Measurements from ENCODE around the gene FBXO40. TPM values are rescaled to one million over a fixed set of nuclear protein-coding genes. Genes with fewer than 3 reads are reported as not detected.

The FBXO40 gene
- total RNA-seq, 1 experiment from 2014 or later: not detected

DNA sequence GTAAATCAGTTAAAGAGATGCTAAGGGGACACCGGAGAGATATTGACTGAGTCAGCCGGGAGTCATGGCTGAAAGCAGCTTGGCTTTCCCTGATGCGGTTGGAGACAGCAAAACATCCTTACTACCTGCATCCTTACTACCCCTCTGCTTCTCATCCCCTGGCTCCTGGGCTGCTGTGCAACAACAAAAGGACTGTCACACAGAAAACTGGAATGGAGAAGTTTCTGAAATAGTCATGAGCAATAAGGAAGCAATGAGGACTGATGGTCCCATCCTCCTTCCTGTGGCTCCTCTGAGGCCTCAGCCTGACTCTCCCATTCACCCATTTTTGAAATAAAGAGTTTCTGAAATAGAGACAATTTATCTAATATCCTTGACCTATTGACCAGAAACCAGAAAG is 66.4 kb downstream of the FBXO40 start:
- no peak for DNase-seq (ENCODE audit: low spot score)
- in situ Hi-C loops (cut with HindIII; ENCODE audit: low sequenced_read_pairs): no loop called here

DNA sequence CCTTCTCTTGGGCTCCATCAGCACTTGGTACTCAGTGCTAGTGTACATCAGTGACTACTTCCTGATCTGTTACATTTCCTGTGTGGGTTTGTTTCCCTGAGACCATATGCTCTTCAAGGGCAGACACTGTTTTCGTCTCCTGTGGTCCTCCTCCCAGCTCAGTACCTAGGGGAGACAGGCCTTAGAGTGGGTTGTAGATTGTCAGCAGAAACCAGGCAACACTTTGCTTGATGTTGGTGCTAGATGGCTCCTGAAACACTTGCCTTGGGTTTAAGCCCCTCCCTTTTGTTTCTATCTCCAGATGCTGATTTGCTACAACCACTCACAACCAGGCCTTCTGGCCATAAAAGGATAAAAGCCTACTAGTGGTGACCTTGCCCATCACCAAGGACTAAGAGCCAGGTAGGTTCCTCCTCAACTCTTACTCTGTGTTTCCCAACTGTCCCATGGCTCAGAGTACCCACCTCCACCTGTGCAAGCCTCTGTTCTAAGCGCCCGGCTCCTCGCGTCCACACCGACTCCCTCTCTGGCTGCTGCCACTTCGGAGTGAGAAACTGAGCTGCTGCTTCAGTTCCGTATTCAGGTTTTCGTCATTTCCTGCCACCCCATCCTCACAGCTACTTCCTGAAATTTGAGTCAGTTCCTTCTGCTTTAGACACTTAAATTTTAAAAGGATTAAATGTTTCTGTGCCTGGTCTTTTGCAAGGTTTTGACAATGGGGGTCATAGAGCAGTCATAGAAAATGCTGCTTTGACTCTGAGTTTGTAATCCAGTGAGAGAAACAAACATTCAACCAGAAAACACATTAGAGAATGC is 67.4 kb downstream of the FBXO40 start, which contains the start of gene HCLS1:
Gene HCLS1, minus strand, starts transcription at position 548 of the 816 bp plus-strand sequence. CDS start 2,556 bp downstream, outside the sequence.
- in situ Hi-C loops (cut with HindIII; ENCODE audit: low sequenced_read_pairs): no loop called here
- DNase-seq (ENCODE audit: low spot score): no peak

DNA sequence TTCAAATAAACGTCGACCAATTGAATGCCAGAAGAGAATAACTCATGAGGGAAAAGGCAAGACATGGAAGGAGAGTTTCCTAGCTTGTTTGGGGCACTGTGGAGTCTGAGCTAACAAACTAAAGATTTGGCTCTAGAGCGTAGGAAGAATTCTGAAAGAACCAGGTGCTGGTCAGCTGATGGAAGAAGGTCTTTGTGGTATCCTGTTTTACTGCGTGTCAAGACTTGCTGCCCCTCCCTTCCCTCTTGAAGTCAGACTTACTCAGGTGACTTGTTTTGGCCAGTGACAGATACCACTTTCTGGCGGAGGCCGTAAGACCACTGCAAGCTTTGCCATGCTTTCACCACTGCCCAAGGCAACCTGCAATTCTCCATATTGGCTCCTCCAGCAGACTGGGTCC is 68.2 kb downstream of the FBXO40 start:
- in situ Hi-C loops (cut with HindIII; ENCODE audit: low sequenced_read_pairs): no loop called here

DNA sequence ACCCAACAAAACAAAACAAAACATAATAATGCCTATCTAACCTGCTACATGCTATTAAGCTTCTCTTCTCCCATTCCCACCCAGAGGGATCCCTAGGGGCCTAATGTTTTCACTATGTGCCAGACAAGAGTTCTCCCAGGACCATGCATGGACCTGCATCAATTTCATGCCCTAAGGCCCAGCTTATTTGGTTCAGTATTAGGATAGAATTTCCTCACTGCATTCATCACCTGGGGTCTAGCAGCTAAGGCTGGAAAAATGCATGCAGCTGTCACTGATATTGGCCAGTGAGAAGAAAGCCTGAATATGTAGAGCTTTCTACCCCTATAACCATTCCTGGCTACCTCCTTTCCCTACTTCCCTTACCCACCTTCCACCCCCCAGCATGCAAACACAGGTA is 69.6 kb downstream of the FBXO40 start:
- in situ Hi-C loops (cut with HindIII; ENCODE audit: low sequenced_read_pairs): no loop called here
- no peak for DNase-seq (ENCODE audit: low spot score)

More for the DNA sequence above, 68.2 kb downstream of the FBXO40 start:
- no peak for DNase-seq (ENCODE audit: low spot score)

DNA sequence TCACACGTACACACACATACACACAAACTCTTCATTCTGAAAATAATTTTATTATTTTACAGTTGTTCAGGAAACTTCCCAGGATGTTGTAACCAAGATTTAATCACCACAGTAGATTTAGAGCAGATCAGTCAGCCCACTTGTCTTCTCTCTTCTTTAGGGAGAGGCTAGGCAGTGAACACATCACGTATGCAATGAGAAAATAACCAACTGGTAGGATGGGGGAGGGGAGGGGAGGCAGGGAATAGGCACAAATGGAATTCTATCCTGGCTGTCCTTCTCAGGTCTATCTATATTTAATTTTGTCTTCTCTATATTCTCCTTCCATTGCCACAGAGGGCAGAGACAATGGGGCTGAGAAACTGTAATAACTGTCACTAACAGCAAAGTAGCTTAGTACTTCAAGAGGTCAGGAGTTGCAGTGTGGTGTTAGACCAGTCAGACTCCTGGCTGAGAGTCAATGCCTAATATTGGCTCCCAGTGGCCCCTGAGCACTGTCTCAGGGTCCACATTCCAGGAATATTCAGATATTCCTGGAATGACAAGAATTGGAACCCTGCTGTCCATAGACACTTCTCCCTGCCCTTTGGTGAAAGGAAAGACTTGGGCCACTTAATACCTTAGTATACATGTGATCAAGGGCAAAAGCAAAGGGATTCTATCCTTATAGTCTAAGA is 70.1 kb downstream of the FBXO40 start:
- DNase-seq (ENCODE audit: low spot score): no peak

DNA sequence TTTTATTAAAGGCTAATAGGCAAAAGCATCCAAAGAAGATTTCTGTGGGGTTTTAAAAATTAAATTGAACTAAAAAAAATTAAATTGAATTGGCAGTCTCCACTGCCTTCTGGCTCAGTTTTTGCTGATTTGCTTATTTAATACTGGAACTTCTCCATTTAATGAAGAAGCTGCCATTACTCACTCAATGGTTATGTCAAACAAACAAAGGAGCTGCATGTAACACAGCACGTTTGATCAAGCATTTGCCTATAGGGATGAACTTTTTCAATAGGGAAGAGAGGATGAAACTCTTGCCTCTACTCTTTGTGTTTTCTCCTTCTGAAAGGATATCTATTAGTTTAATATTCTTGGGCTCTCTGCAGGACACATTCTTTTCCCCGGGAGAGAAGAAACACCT is 72.3 kb downstream of the FBXO40 start:
- DNase-seq (ENCODE audit: low spot score): no peak
- in situ Hi-C loops (cut with HindIII; ENCODE audit: low sequenced_read_pairs): no loop called here

More for the DNA sequence above, 70.1 kb downstream of the FBXO40 start:
- in situ Hi-C loops (cut with HindIII; ENCODE audit: low sequenced_read_pairs): no loop called here

DNA sequence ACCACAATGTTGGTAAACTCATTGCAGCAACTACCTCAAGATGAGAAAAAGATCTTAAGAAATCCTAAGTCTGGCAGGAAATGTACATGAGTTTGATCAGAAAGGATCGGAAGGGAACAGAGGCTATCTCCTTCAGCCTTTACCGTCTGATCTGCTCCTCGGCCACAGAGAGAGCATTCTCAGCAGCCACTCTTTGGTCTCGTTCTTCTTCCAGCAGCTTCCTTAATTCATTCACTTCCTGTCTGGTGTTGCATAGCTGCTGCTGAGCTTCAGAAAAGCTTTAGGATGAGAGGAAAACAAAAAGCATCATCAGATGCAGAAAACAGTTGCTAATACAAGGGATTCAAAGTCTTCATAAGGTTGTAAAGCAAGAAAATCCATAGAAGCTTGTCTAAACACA is 74.2 kb downstream of the FBXO40 start:
- DNase-seq (ENCODE audit: low spot score): no peak
- in situ Hi-C loops (cut with HindIII; ENCODE audit: low sequenced_read_pairs): no loop called here

DNA sequence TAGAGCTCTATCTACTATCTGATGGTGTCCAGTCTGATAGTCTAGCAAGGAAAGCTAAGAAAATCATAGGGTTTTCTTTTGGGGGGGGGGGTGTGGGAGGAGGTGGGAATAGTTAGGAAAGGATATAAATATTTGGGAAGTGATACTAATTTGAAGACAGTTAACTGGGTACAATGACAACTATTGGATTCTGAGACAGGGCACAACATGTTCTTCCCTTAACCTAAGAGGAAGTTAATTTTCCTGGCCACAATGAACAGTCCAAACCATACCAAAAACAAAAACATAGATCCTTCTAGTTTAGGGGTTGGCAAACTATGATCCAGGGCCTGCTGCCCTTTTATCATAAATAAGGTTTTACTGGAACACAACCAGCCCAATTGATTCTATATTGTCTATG is 77.5 kb downstream of the FBXO40 start:
- in situ Hi-C loops (cut with HindIII; ENCODE audit: low sequenced_read_pairs): no loop called here
- no peak for DNase-seq (ENCODE audit: low spot score)

DNA sequence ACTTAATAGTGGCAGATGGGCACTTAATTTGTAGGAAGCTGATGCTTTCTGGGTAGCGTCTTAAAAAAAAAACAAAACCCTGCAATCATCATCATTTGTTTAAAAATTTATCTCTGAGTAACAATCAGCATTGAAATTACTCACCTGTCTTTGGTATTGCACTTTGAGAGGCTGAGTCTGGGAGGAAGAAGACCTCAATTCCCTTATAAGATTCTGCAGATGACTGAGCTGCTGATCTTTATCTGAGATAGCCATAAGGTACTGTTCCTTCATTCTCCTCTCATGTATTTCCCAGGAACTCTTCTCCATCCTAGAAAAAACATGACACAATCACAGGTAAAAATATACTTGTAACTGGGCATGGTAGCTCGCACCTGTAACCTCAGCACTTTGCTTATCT is 84.0 kb downstream of the FBXO40 start:
- in situ Hi-C loops (cut with HindIII; ENCODE audit: low sequenced_read_pairs): no loop called here
- no peak for DNase-seq (ENCODE audit: low spot score)

Other genes with a start within 250 kb of the FBXO40 start
- 2.3 and 11.6 TPM in 2 replicates for gene POLQ, start 47.4 kb upstream of the FBXO40 start, total RNA-seq (2014; rRNA removed; shearing (Covaris generic))
- not detected in 2 replicates for gene ARGFX, start 25.4 kb upstream of the FBXO40 start, total RNA-seq (2014; rRNA removed; shearing (Covaris generic))
- not detected in 2 replicates for gene HCLS1, start 67.5 kb downstream of the FBXO40 start, total RNA-seq (2014; rRNA removed; shearing (Covaris generic))
- 10.9 and 34.7 TPM in 2 replicates for gene GOLGB1, start 156.4 kb downstream of the FBXO40 start, total RNA-seq (2014; rRNA removed; shearing (Covaris generic))
- 7.4 and 14.3 TPM in 2 replicates for gene IQCB1, start 241.7 kb downstream of the FBXO40 start, total RNA-seq (2014; rRNA removed; shearing (Covaris generic))
- 0.54 and 3.6 TPM in 2 replicates for gene EAF2, start 241.8 kb downstream of the FBXO40 start, total RNA-seq (2014; rRNA removed; shearing (Covaris generic))

All from G401 (cell line).